H1 (cell line): ENCODE measurements around the gene CYP26A1. TPM values are rescaled to one million over a fixed set of nuclear protein-coding genes. Genes with fewer than 3 reads are reported as not detected.

Experiments
- CTCF ChIA-PET: fragments of 300-600 bp; sonication (Branson Sonifier 250); formaldehyde crosslinking; loops from one replicate; lab custom pipeline; 2021; ENCODE audit not compliant: partially characterized antibody; lab: Charles Lee
- POLR2A ChIA-PET: fragments of 300-600 bp; sonication (Branson Sonifier 250); formaldehyde crosslinking; loops from one replicate; lab custom pipeline; 2021; ENCODE audit warnings: inconsistent platforms; ENCODE audit not compliant: partially characterized antibody; lab: Charles Lee
- DNase-seq, 2 experiments: peaks; one replicate each; pipeline versions ENCODE4 v3.0.0 to v3.0.0-alpha.2; 2010 to 2022; ENCODE audit warnings: low spot score in 2 of 2, low read depth in 1 of 2, mixed read lengths in 1 of 2
- FAIRE-seq: peaks from 2 replicates; lab custom pipeline; 2011; peaks lifted over from hg19 to GRCh38; lab: Jason Lieb, UNC
- H2AFZ ChIP-seq: 2 replicates; pipeline ENCODE4 v1.8.1; 2012; ENCODE audit warnings: low read length, inconsistent platforms
- H2AK5ac ChIP-seq: 2 replicates; pipeline ENCODE4 v1.6.1; 2013; ENCODE audit warnings: low read depth, low read length
- H2BK120ac ChIP-seq: replicated peaks from 2 replicates; pipeline ENCODE3; 2013; ENCODE audit warnings: low read depth, low read length, inconsistent platforms
- H2BK12ac ChIP-seq: 2 replicates; pipeline ENCODE4 v1.6.1; 2013; ENCODE audit warnings: low read depth, low read length
- H2BK15ac ChIP-seq: 2 replicates; pipeline ENCODE4 v1.6.1; 2013; ENCODE audit warnings: low read length
- H2BK20ac ChIP-seq: 2 replicates; pipeline ENCODE4 v1.6.1; 2013; ENCODE audit warnings: low read length
- H2BK5ac ChIP-seq: 2 replicates; pipeline ENCODE4 v1.6.1; 2013; ENCODE audit warnings: low read depth, low read length
- H3K14ac ChIP-seq: 2 replicates; pipeline ENCODE4 v1.6.1; 2013; ENCODE audit warnings: inconsistent platforms; ENCODE audit not compliant: insufficient read length
- H3K18ac ChIP-seq: 2 replicates; pipeline ENCODE4 v1.6.1; 2013; ENCODE audit warnings: low read length; ENCODE audit errors: extremely low read depth
- H3K23ac ChIP-seq: 2 replicates; pipeline ENCODE4 v1.6.1; 2013; ENCODE audit warnings: inconsistent platforms; ENCODE audit not compliant: insufficient read length
- H3K23me2 ChIP-seq: 2 replicates; pipeline ENCODE4 v1.6.1; 2013; ENCODE audit warnings: low read depth, low read length
- H3K27ac ChIP-seq: 2 replicates; pipeline ENCODE4 v1.6.1; 2011; ENCODE audit warnings: low read depth, low read length, inconsistent platforms
- H3K27me3 ChIP-seq, 4 experiments: replicated peaks in 1 of 4; 1 replicate in 1 of 4; 2 replicates in 3 of 4; pipeline versions ENCODE4 v1.6.1 to v1.8.1; 2011 to 2013; ENCODE audit warnings: low read length in 3 of 4, mild to moderate bottlenecking in 3 of 4, inconsistent platforms in 2 of 4, mixed read lengths in 2 of 4, moderate library complexity in 1 of 4; ENCODE audit not compliant: control insufficient read depth in 3 of 4, insufficient read depth in 3 of 4; ENCODE audit errors: extremely low read depth in 1 of 4
- H3K36me3 ChIP-seq, 4 experiments: 2 replicates each; pipeline versions ENCODE4 v1.6.1 to v1.8.1; 2011 to 2013; ENCODE audit warnings: mild to moderate bottlenecking in 4 of 4, low read length in 3 of 4, moderate library complexity in 2 of 4, control low read depth in 1 of 4, inconsistent platforms in 1 of 4; ENCODE audit not compliant: insufficient read depth in 4 of 4, control insufficient read depth in 2 of 4
- H3K4ac ChIP-seq: replicated peaks from 2 replicates; pipeline ENCODE3; 2013; ENCODE audit warnings: low read length, low read depth, mixed read lengths, inconsistent platforms; ENCODE audit not compliant: insufficient read length
- H3K4me1 ChIP-seq, 4 experiments: replicated peaks in 1 of 4; 1 replicate in 1 of 4; 2 replicates in 3 of 4; pipeline versions ENCODE4 v1.6.1 to v1.8.1; 2011 to 2013; ENCODE audit warnings: low read length in 3 of 4, inconsistent platforms in 2 of 4, mixed read lengths in 1 of 4; ENCODE audit not compliant: insufficient read depth in 4 of 4, control insufficient read depth in 3 of 4
- H3K4me2 ChIP-seq, 2 experiments: 2 replicates each; pipeline versions ENCODE4 v1.6.1 to v1.8.1; 2011 to 2013; ENCODE audit warnings: low read depth in 2 of 2, low read length in 2 of 2, control low read depth in 1 of 2, inconsistent platforms in 1 of 2, mild to moderate bottlenecking in 1 of 2; ENCODE audit not compliant: insufficient read depth in 1 of 2
- H3K4me3 ChIP-seq, 4 experiments: fragments of 200-600, 300-600 bp in 1 of 4; sonication (generic), shearing (Covaris generic), sonication (Bioruptor Twin) in 1 of 4; 2 replicates each; pipeline versions ENCODE4 v1.5.1 to v1.8.1; 2011 to 2016; ENCODE audit warnings: low read length in 4 of 4, low read depth in 3 of 4, control low read depth in 2 of 4, inconsistent platforms in 2 of 4, mild to moderate bottlenecking in 2 of 4, mixed read lengths in 1 of 4, moderate library complexity in 1 of 4; ENCODE audit not compliant: insufficient read depth in 2 of 4; ENCODE audit errors: extremely low read depth in 1 of 4
- H3K56ac ChIP-seq: replicated peaks from 2 replicates; pipeline ENCODE3; 2013; ENCODE audit warnings: low read depth, mild to moderate bottlenecking, mixed read lengths, low read length, inconsistent platforms; ENCODE audit not compliant: insufficient read length
- H3K79me1 ChIP-seq: 2 replicates; pipeline ENCODE4 v1.6.1; 2013; ENCODE audit warnings: low read depth, low read length, control low read depth
- H3K79me2 ChIP-seq, 2 experiments: 2 replicates each; pipeline versions ENCODE4 v1.6.1 to v1.8.1; 2012 to 2013; ENCODE audit warnings: low read length in 2 of 2, mild to moderate bottlenecking in 2 of 2, inconsistent platforms in 1 of 2; ENCODE audit not compliant: insufficient read depth in 2 of 2, control insufficient read depth in 1 of 2
- H3K9ac ChIP-seq, 4 experiments: replicated peaks in 1 of 4; 1 replicate in 1 of 4; 2 replicates in 3 of 4; pipeline versions ENCODE4 v1.6.1 to v1.8.1; 2011 to 2013; ENCODE audit warnings: low read depth in 3 of 4, low read length in 3 of 4, control low read depth in 2 of 4, mild to moderate bottlenecking in 2 of 4, moderate library complexity in 2 of 4, inconsistent platforms in 1 of 4; ENCODE audit errors: extremely low read depth in 1 of 4
- H3K9me3 ChIP-seq, 2 experiments: 2 replicates each; pipeline versions ENCODE4 v1.6.1 to v1.8.1; 2012 to 2013; ENCODE audit warnings: mild to moderate bottlenecking in 2 of 2, moderate library complexity in 2 of 2, control low read depth in 1 of 2, inconsistent platforms in 1 of 2, low read depth in 1 of 2, low read length in 1 of 2, mixed read lengths in 1 of 2; ENCODE audit not compliant: insufficient read depth in 2 of 2
- H4K20me1 ChIP-seq, 2 experiments: replicated peaks in 1 of 2; 2 replicates each; pipeline versions ENCODE3 to v1.8.1; 2011 to 2013; ENCODE audit warnings: inconsistent platforms in 2 of 2, low read length in 2 of 2, mild to moderate bottlenecking in 1 of 2; ENCODE audit not compliant: insufficient read depth in 2 of 2, control insufficient read depth in 1 of 2
- H4K5ac ChIP-seq: 2 replicates; pipeline ENCODE4 v1.6.1; 2013; ENCODE audit warnings: low read length, low read depth, mixed read lengths, inconsistent platforms; ENCODE audit not compliant: insufficient read length
- H4K8ac ChIP-seq: 2 replicates; pipeline ENCODE4 v1.8.0; 2013; ENCODE audit warnings: mild to moderate bottlenecking, moderate library complexity, low read length, inconsistent platforms; ENCODE audit not compliant: insufficient read depth; ENCODE audit errors: extremely low read depth
- H4K91ac ChIP-seq: replicated peaks from 2 replicates; pipeline ENCODE3; 2013; ENCODE audit warnings: low read length, mixed read lengths, inconsistent platforms; ENCODE audit not compliant: insufficient read length
- ASH2L ChIP-seq: fragments of 200-600, 300-600 bp; sonication (generic); IDR thresholded peaks from one replicate; pipeline ENCODE4 v1.7.1; 2017; ENCODE audit warnings: low read length
- CTBP2 ChIP-seq: IDR thresholded peaks from 2 replicates; pipeline ENCODE4 v1.7.0; 2011; ENCODE audit warnings: borderline replicate concordance, mild to moderate bottlenecking, moderate library complexity, mixed read lengths, low read length; ENCODE audit not compliant: insufficient read depth, insufficient read length
- EGR1 ChIP-seq: IDR thresholded peaks from 2 replicates; pipeline ENCODE4 v1.6.1; 2011; ENCODE audit warnings: low read depth, low read length, borderline replicate concordance
- HDAC6 ChIP-seq: IDR thresholded peaks from one replicate; pipeline ENCODE4 v1.7.1; 2012; ENCODE audit warnings: low read depth, mild to moderate bottlenecking, inconsistent platforms, low read length, moderate library complexity
- JUN ChIP-seq: IDR thresholded peaks from 2 replicates; pipeline ENCODE4 v1.6.1; 2011; ENCODE audit warnings: low read depth, mild to moderate bottlenecking, improper control_type of control experiment, low read length
- KDM1A ChIP-seq: fragments of 200-600, 300-600 bp; sonication (generic); IDR thresholded peaks from 2 replicates; pipeline ENCODE4 v1.7.1; 2016; ENCODE audit warnings: mild to moderate bottlenecking, low read length, borderline replicate concordance
- RFX5 ChIP-seq: IDR thresholded peaks from 2 replicates; pipeline ENCODE4 v1.6.1; 2011; ENCODE audit warnings: low read depth, low read length, improper control_type of control experiment, borderline replicate concordance
- RNF2 ChIP-seq: fragments of 200-900, 300-1000 bp; sonication (generic); IDR thresholded peaks from 2 replicates; pipeline ENCODE4 v1.7.1; 2016; ENCODE audit warnings: borderline replicate concordance, low read depth, mild to moderate bottlenecking, antibody characterized with exemption, low read length; ENCODE audit not compliant: poor library complexity, severe bottlenecking; ENCODE audit errors: missing control alignments
- SP4 ChIP-seq: IDR thresholded peaks from 2 replicates; pipeline ENCODE4 v1.6.1; 2012; ENCODE audit warnings: low read length, inconsistent platforms
- TAF7 ChIP-seq: optimal IDR thresholded peaks from 2 replicates; pipeline ENCODE3; 2011; ENCODE audit warnings: low read depth, mild to moderate bottlenecking, inconsistent platforms, low read length, moderate library complexity, borderline replicate concordance
- TCF12 ChIP-seq: IDR thresholded peaks from 2 replicates; pipeline ENCODE4 v1.6.1; 2011; ENCODE audit warnings: low read depth, mild to moderate bottlenecking, low read length
- WGBS, 2 experiments: shearing (Covaris generic) in 1 of 2; methylation state at CpG; one replicate each; pipeline versions ENCODE4 v1.1.6 to v1.1.7; 2013 to 2015; ENCODE audit warnings: low lambda C conversion rate in 2 of 2, mixed read lengths in 2 of 2, inconsistent platforms in 1 of 2, low coverage in 1 of 2, missing lambda C conversion rate in 1 of 2; ENCODE audit not compliant: insufficient replicate concordance in 2 of 2, insufficient coverage in 1 of 2, insufficient read length in 1 of 2; ENCODE audit errors: extremely low coverage in 1 of 2, missing lambda C conversion rate in 1 of 2; 5-methylcytosine and 5-hydroxymethylcytosine counted together
- polyA plus RNA-seq, 7 experiments: library from polyadenylated mRNA; depleted of rRNA in 3 of 7; stranded (reverse) in 5 of 7; unstranded in 2 of 7; fragments of >200 nt in 5 of 7; fragments of 200-250 nt in 2 of 7; gene quantifications; 1 replicate in 5 of 7; 2 replicates in 1 of 7; 4 replicates in 1 of 7; pipeline versions ENCODE4 v1.2.1 to v1.2.3, GENCODE V29; 2011 to 2013; ENCODE audit warnings: missing spikeins in 2 of 7, mixed read lengths in 2 of 7
- total RNA-seq: library from RNA; stranded (reverse); fragmentation: NEBNext Ultra II Directional; extraction: Animal tissue kit (Norgen Biotek cat#: 25700); gene quantifications from 2 replicates; pipeline ENCODE4 v1.2.1, GENCODE V29; 2021

The CYP26A1 gene
- total and polyA plus RNA-seq, 2 of the 8 experiments (the other 6 are each of a cell fraction or from before 2014, with no cell fraction given), result 5.0 to 9.1 TPM

GRCh38 chr10:93060887-93061593 is 12.7 kb upstream of the CYP26A1 start:
- ChIA-PET CTCF (interaction anchor here (0.8 to 14.8 kb wide), 21 partner anchors 7 to 305 kb away, joined by 3 to 147 read pairs (median 4); partner anchors contain the start of gene CYP26A1), POLR2A (interaction anchor here (0.6 to 5.7 kb wide), 2 partner anchors 13 to 1415 kb away, joined by 4 to 26 read pairs; partner anchors contain the start of gene CYP26A1)
- Histone ChIP-seq H2AFZ (no peak overlapping the region), H4K20me1 (peaks cover 3 to 21% of the 10 kb centered on the region in 2 experiments), H2BK5ac (no peak overlapping the region), H4K91ac (no peak overlapping the region), H3K4ac (no peak overlapping the region), H2BK120ac (no peak overlapping the region), H3K4me3 (peak overlapping the region; percentile 34 to 59 (median 46); a peak in 6 of 8 replicates), H4K8ac (no peak overlapping the region), H2BK12ac (no peak overlapping the region), H3K79me1 (no peaks in the 10 kb centered on the region), H3K4me1 (peaks cover 3 to 33% (median 25%) of the 10 kb centered on the region in 4 experiments), H3K23ac (no peak overlapping the region), H3K9me3 (no peaks in the 10 kb centered on the region; a peak in 1 of 4 replicates), H3K27ac (no peak overlapping the region), H2BK15ac (no peak overlapping the region), H3K14ac (no peak overlapping the region), H3K18ac (no peak overlapping the region), H3K23me2 (peaks cover 14% of the 10 kb centered on the region; the same call in 1 of the 2 replicates), H3K4me2 (peak overlapping the region; percentile 75 to 89), H2AK5ac (no peak overlapping the region), H3K27me3 (peaks cover 72 to 84% (median 76%) of the 10 kb centered on the region in 4 experiments), H3K56ac (no peak overlapping the region), H2BK20ac (0 out of 2 replicates have a peak overlapping the region, but pooled peaks have one; percentile 21), H3K9ac (no peak overlapping the region), H3K79me2 (no peaks in the 10 kb centered on the region), H4K5ac (no peak overlapping the region), H3K36me3 (peaks cover 0 to 18% (median 1%) of the 10 kb centered on the region in 4 experiments; a peak in 1 of 8 replicates)
- 11% methylated on average over 41 of the region's 45 CpGs; no CpG with 5 or more reads in 1 of the 2 experiments for WGBS, 2 experiments
- FAIRE-seq (no peak), DNase-seq (no peak)
- no peak for TF ChIP-seq SP4
- TF ChIP-seq TAF7, result no peak
- TF ChIP-seq CTBP2, result no peak
- TF ChIP-seq HDAC6, result no peak
- TF ChIP-seq KDM1A, result no peak
- no peak for TF ChIP-seq TCF12
- TF ChIP-seq JUN, result no peak
- TF ChIP-seq EGR1, result no peak
- TF ChIP-seq RFX5, result no peak
- no peak for TF ChIP-seq ASH2L
- TF ChIP-seq RNF2, result peak; percentile 28
